SU-DHL-6 (cell line): ENCODE measurements around the gene C13orf42.

Source experiments
- H2AFZ ChIP-seq: fragments of 200-600 bp; sonication (generic); 2 replicates; pipeline ENCODE4 v1.6.1; 2014; ENCODE audit warnings: low read depth, mild to moderate bottlenecking, moderate library complexity, mixed read lengths, antibody characterized with exemption, low read length; ENCODE audit not compliant: severe bottlenecking
- H3F3A ChIP-seq: fragments of 200-600 bp; shearing (Covaris generic); 2 replicates; pipeline ENCODE4 v1.6.0; 2016; ENCODE audit warnings: antibody characterized with exemption, mild to moderate bottlenecking; ENCODE audit not compliant: insufficient read depth
- H3K27ac ChIP-seq: fragments of 200-600 bp; sonication (generic); 2 replicates; pipeline ENCODE4 v1.5.1; 2016; ENCODE audit warnings: low read depth, mild to moderate bottlenecking, low read length, moderate library complexity, mixed read lengths
- H3K27me3 ChIP-seq: fragments of 200-600 bp; sonication (generic), shearing (Covaris generic); 2 replicates; pipeline ENCODE4 v1.6.0; 2014; ENCODE audit warnings: mild to moderate bottlenecking, low read length
- H3K36me3 ChIP-seq: fragments of 200-600 bp; sonication (generic); 2 replicates; pipeline ENCODE4 v1.6.1; 2014; ENCODE audit warnings: mild to moderate bottlenecking, low read length, mixed read lengths
- H3K4me2 ChIP-seq: fragments of 300-600, 200-600 bp; shearing (Covaris generic), sonication (generic); 2 replicates; pipeline ENCODE4 v1.6.0; 2014; ENCODE audit warnings: low read length, low read depth, mild to moderate bottlenecking; ENCODE audit not compliant: poor library complexity, severe bottlenecking
- H3K4me3 ChIP-seq: fragments of 200-600 bp; sonication (generic); 2 replicates; pipeline ENCODE4 v1.5.1; 2014; ENCODE audit warnings: antibody characterized with exemption, low read length, mild to moderate bottlenecking, mixed read lengths; ENCODE audit not compliant: insufficient read depth, poor library complexity, severe bottlenecking
- H3K79me2 ChIP-seq: fragments of 200-600 bp; sonication (generic); 2 replicates; pipeline ENCODE4 v1.6.1; 2014; ENCODE audit warnings: mild to moderate bottlenecking, low read length, moderate library complexity; ENCODE audit not compliant: insufficient read depth
- H3K9ac ChIP-seq: fragments of 200-600 bp; sonication (generic); 2 replicates; pipeline ENCODE4 v1.7.0; 2014; ENCODE audit warnings: mild to moderate bottlenecking, low read length
- H3K9me2 ChIP-seq: fragments of 200-600 bp; sonication (generic); replicated peaks from 2 replicates; pipeline ENCODE4 v1.6.1; 2014; ENCODE audit warnings: low read length; ENCODE audit not compliant: insufficient read depth
- H3K9me3 ChIP-seq: fragments of 200-600 bp; sonication (generic); 2 replicates; pipeline ENCODE4 v1.6.1; 2014; ENCODE audit warnings: low read length, mixed read lengths; ENCODE audit not compliant: insufficient read depth
- H4K20me1 ChIP-seq: fragments of 200-600 bp; sonication (generic); 2 replicates; pipeline ENCODE4 v1.6.1; 2014; ENCODE audit warnings: low read depth, mild to moderate bottlenecking, antibody characterized with exemption, low read length, moderate library complexity, mixed read lengths
- EZH2phosphoT487 ChIP-seq: fragments of 200-600 bp; sonication (generic), shearing (Covaris generic); conservative IDR thresholded peaks from 2 replicates; pipeline ENCODE4 v1.6.1; 2018; ENCODE audit warnings: mild to moderate bottlenecking, antibody characterized with exemption, low read length, moderate library complexity, mixed read lengths
- TF ChIP-seq, protein P1 (sequence below): fragments of 200-600 bp; sonication (generic); IDR thresholded peaks from one replicate; pipeline ENCODE4 v1.5.1; 2017; ENCODE audit warnings: antibody characterized with exemption, mild to moderate bottlenecking, low read length, moderate library complexity; ENCODE audit not compliant: insufficient read depth, poor library complexity, severe bottlenecking

Gene C13orf42

DNA sequence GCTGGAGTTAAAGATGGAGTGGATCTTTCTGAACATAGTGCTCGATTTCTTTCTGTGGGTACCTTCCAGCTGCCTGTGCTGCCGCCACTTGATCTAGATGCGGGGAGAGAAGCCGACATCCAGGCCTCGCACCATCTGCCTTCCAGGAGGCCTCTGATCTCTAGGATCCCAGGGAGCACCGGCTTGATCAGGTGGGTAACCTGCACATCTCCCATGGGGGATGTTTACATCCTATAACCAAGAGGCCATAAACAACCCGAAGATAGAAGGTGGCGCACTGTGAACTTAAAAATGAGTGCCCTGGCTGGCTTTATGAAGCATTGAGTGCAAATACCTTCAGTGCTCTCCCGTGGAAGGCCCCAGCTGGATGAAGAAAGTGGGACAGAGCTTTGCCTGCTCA lies at the start of gene C13orf42:
C13orf42 (minus strand) TSS at position 101 of the 400 bp plus-strand sequence; CDS start at position 36, 65 bp downstream.
- no peaks in the 10 kb centered on the region for H4K20me1 ChIP-seq
- no peak within 1 kb of the TSS for H3K4me2 ChIP-seq
- no peak within 1 kb of the TSS for H3K27ac ChIP-seq
- TF ChIP-seq, protein P1, sequence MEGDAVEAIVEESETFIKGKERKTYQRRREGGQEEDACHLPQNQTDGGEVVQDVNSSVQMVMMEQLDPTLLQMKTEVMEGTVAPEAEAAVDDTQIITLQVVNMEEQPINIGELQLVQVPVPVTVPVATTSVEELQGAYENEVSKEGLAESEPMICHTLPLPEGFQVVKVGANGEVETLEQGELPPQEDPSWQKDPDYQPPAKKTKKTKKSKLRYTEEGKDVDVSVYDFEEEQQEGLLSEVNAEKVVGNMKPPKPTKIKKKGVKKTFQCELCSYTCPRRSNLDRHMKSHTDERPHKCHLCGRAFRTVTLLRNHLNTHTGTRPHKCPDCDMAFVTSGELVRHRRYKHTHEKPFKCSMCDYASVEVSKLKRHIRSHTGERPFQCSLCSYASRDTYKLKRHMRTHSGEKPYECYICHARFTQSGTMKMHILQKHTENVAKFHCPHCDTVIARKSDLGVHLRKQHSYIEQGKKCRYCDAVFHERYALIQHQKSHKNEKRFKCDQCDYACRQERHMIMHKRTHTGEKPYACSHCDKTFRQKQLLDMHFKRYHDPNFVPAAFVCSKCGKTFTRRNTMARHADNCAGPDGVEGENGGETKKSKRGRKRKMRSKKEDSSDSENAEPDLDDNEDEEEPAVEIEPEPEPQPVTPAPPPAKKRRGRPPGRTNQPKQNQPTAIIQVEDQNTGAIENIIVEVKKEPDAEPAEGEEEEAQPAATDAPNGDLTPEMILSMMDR, result no peak
- TF ChIP-seq EZH2phosphoT487, result no peak
- no peaks in the 10 kb centered on the region for H3K36me3 ChIP-seq
- no peaks in the 10 kb centered on the region for H3K27me3 ChIP-seq
- H3K9me3 ChIP-seq, result no peaks in the 10 kb centered on the region
- H3K79me2 ChIP-seq, result no peaks in the 10 kb centered on the region
- H2AFZ ChIP-seq, result no peak within 1 kb of the TSS
- H3F3A ChIP-seq, result no peaks in the 10 kb centered on the region
- H3K9ac ChIP-seq, result no peak within 1 kb of the TSS
- no peak within 1 kb of the TSS for H3K4me3 ChIP-seq
- H3K9me2 ChIP-seq, result no peaks in the 10 kb centered on the region

DNA sequence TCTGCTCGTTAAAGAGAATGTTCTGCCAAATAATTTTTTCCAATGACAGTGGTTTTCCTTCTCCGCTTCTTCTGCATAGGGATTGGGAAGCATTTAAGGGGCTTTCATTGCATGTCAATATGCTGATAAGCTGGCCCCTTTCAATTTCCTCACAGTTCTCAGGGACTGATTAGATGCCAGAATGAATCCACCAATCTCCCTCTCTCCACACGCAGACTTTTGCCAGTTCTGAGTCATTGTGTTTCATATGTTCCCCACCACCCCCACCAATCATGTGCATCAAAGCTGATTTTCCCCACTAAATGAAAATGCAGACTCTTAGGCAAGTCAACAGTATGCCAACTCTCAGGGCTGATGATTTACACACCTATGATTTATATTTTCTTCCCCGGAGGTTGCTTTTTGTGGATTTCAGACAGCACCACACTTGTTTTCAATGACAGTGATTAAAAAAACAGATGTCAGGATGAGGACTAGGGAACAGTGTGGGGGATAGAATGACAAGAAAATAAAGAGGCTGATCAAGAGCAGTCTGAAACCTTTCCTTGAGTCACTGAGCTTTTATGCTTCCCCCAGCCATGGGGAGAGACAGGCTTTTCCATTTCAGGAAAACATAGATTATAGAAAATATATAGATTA lies 47.9 kb upstream of the C13orf42 start:
- TF ChIP-seq, protein P1, result no peak
- TF ChIP-seq EZH2phosphoT487, result no peak
- no peaks in the 10 kb centered on the region for H3K27me3 ChIP-seq
- no peaks in the 10 kb centered on the region for H3K36me3 ChIP-seq
- H3K9me2 ChIP-seq, result no peaks in the 10 kb centered on the region
- no peaks in the 10 kb centered on the region for H3K9me3 ChIP-seq
- no peaks in the 10 kb centered on the region for H3K79me2 ChIP-seq
- H3K9ac ChIP-seq, result no peak overlapping the region
- no peaks in the 10 kb centered on the region for H3F3A ChIP-seq
- H4K20me1 ChIP-seq, result no peaks in the 10 kb centered on the region
- H3K4me3 ChIP-seq, result no peak overlapping the region
- no peak overlapping the region for H3K27ac ChIP-seq
- no peak overlapping the region for H3K4me2 ChIP-seq
- no peak overlapping the region for H2AFZ ChIP-seq

DNA sequence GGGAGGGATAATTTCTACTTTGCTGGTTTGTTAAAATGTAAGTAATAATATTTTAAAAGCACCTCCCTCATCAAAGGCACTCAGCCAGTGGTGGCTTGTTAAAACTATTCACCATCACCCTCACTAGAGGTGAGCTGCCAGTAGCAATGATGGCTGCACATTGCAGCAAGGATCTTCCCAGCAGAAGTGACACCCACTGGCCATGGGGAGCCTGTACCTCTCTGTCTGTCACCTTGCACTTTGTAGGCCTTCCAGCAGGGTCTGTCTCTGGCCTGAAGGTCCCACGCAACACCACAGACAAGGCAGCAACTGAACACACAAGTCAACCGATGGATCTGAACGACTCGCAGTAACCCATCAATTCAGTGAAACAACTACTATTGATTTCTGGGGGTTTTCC lies 47.3 kb upstream of the C13orf42 start:
- no peak overlapping the region for H3K4me3 ChIP-seq
- no peaks in the 10 kb centered on the region for H3F3A ChIP-seq
- H3K9me3 ChIP-seq, result no peaks in the 10 kb centered on the region
- H3K4me2 ChIP-seq, result no peak overlapping the region
- H3K36me3 ChIP-seq, result no peaks in the 10 kb centered on the region
- H2AFZ ChIP-seq, result no peak overlapping the region
- no peaks in the 10 kb centered on the region for H3K79me2 ChIP-seq
- H3K27me3 ChIP-seq, result no peaks in the 10 kb centered on the region
- TF ChIP-seq EZH2phosphoT487, result no peak
- TF ChIP-seq, protein P1, result no peak
- H3K9me2 ChIP-seq, result no peaks in the 10 kb centered on the region
- H3K27ac ChIP-seq, result no peak overlapping the region
- H3K9ac ChIP-seq, result no peak overlapping the region
- H4K20me1 ChIP-seq, result no peaks in the 10 kb centered on the region
